Brain microvascular endothelial cell (primary cell): ENCODE measurements around the gene ELL2.
"Not testable (repeated sequence)": the region's sequence is repeated elsewhere in the genome, so short reads cannot be mapped to it uniquely, and the experiment has no call there.

Source experiments
- DNase-seq: peaks from one replicate; pipeline ENCODE4 v3.0.0-alpha.2; 2020
- H3K27ac ChIP-seq: fragments of 250-450 bp; sonication (Bioruptor Pico); 2 replicates; pipeline ENCODE4 v1.5.1; 2020; ENCODE audit warnings: mild to moderate bottlenecking, moderate library complexity
- H3K27me3 ChIP-seq: fragments of 250-450 bp; sonication (Bioruptor Pico); replicated peaks from 2 replicates; pipeline ENCODE4 v1.5.1; 2020; ENCODE audit warnings: mild to moderate bottlenecking
- H3K36me3 ChIP-seq: fragments of 250-450 bp; sonication (Bioruptor Pico); replicated peaks from 2 replicates; pipeline ENCODE4 v1.5.1; 2020; ENCODE audit warnings: mild to moderate bottlenecking
- H3K4me3 ChIP-seq: 2 replicates; pipeline ENCODE4 v1.5.1; 2011; ENCODE audit warnings: low read depth, mild to moderate bottlenecking, control low read depth, low read length, moderate library complexity
- in situ Hi-C: cut with HindIII; loops from 2 replicates; pipeline ENCODE4 v1.10.0; 2017; ENCODE audit warnings: low sequenced_read_pairs, low pct_ligation_motif_present
- TF ChIP-seq, protein P1 (sequence below): IDR thresholded peaks from 2 replicates; pipeline ENCODE4 v1.5.1; 2011; ENCODE audit warnings: low read depth, mild to moderate bottlenecking, moderate library complexity, low read length, control low read depth, inconsistent platforms; ENCODE audit errors: missing control alignments

ELL2 gene

GRCh38 chr5:95910521-95910920 lies 51.1 kb downstream of the ELL2 start:
- DNase-seq, result no peak
- H3K4me3 ChIP-seq, result no peak overlapping the region
- H3K36me3 ChIP-seq, result peaks cover 9% of the 10 kb centered on the region
- in situ Hi-C loops, result no loop called here
- H3K27ac ChIP-seq, result no peak overlapping the region
- no peaks in the 10 kb centered on the region for H3K27me3 ChIP-seq
- TF ChIP-seq, protein P1, sequence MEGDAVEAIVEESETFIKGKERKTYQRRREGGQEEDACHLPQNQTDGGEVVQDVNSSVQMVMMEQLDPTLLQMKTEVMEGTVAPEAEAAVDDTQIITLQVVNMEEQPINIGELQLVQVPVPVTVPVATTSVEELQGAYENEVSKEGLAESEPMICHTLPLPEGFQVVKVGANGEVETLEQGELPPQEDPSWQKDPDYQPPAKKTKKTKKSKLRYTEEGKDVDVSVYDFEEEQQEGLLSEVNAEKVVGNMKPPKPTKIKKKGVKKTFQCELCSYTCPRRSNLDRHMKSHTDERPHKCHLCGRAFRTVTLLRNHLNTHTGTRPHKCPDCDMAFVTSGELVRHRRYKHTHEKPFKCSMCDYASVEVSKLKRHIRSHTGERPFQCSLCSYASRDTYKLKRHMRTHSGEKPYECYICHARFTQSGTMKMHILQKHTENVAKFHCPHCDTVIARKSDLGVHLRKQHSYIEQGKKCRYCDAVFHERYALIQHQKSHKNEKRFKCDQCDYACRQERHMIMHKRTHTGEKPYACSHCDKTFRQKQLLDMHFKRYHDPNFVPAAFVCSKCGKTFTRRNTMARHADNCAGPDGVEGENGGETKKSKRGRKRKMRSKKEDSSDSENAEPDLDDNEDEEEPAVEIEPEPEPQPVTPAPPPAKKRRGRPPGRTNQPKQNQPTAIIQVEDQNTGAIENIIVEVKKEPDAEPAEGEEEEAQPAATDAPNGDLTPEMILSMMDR, result no peak

DNA sequence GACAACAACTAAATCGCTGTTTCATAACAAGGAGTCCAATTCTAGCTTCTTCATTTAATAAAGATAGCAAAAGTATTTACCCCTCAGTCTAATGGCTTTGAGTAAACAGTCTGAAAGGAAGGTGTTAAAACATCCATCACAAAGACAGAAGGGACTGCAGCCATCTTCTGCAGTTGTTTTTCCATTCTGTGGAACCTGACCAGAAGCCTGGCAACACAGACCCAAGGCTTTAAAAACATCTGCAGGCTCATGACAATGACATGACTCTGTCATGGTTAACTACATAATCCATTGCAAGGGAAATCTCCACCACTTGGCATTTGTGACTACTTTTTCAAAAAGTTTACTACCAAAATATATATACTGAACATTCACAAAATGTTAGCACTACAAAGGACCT lies 51.9 kb downstream of the ELL2 start:
- in situ Hi-C loops, result no loop called here
- Histone ChIP-seq H3K27me3 (no peaks in the 10 kb centered on the region), H3K27ac (no peak overlapping the region), H3K4me3 (no peak overlapping the region), H3K36me3 (peaks cover 7% of the 10 kb centered on the region)
- DNase-seq, result no peak
- TF ChIP-seq, protein P1, result no peak

DNA sequence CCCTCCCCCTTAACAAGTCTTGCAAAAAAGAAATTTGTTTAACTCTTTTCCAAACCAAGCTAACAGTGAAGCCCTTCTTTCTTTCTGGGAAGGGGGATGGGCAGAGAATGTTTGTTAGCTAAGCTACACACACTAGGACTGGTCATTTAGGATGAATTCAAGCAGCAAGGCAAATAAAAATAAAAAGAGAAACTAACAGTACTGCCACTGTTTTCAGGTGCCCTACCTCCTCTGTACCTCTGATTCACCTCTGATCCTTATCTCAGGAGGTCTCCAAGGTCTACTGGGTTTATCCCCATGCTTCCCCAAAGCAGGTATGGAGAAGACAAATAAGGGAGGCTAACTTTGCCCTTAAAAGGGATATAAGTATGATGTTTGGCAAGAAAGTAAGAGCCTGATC lies 52.9 kb downstream of the ELL2 start:
- in situ Hi-C loops, result no loop called here
- H3K36me3 ChIP-seq, result peaks cover 11% of the 10 kb centered on the region

GRCh38 chr5:95907740-95908706 lies 53.6 kb downstream of the ELL2 start:
- DNase-seq, result no peak
- Histone ChIP-seq H3K27ac (no peak overlapping the region), H3K27me3 (no peaks in the 10 kb centered on the region), H3K36me3 (peaks cover 12% of the 10 kb centered on the region), H3K4me3 (no peak overlapping the region)
- in situ Hi-C loops, result no loop called here
- TF ChIP-seq, protein P1, result no peak

More for the DNA sequence above, 52.9 kb downstream of the ELL2 start:
- Histone ChIP-seq H3K27me3 (no peaks in the 10 kb centered on the region), H3K4me3 (no peak overlapping the region), H3K27ac (no peak overlapping the region)
- TF ChIP-seq, protein P1, result no peak
- no peak for DNase-seq

- DNase-seq, result no peak
- in situ Hi-C loops, result no loop called here
- TF ChIP-seq, protein P1, result no peak
- peaks cover 12% of the 10 kb centered on the region for H3K36me3 ChIP-seq
- H3K27ac ChIP-seq, result no peak overlapping the region
- no peaks in the 10 kb centered on the region for H3K27me3 ChIP-seq
- no peak overlapping the region for H3K4me3 ChIP-seq
These were observed 54.5 kb downstream of the ELL2 start for GRCh38 chr5:95907067-95907705.

GRCh38 chr5:95906398-95906797 lies 55.3 kb downstream of the ELL2 start:
- peak; percentile 29 for DNase-seq
- in situ Hi-C loops, H3K27ac ChIP-seq, H3K4me3 ChIP-seq, H3K27me3 ChIP-seq: not testable (repeated sequence)
- peaks cover 12% of the 10 kb centered on the region for H3K36me3 ChIP-seq
